Anterior cingulate cortex (tissue), 58 donors: ENCODE results near the gene STK39.

ENCODE experiments used
- DNase-seq, 58 donors: peaks; one replicate each; lab custom pipeline; 2025; lab: John Stamatoyannopoulos, UW

The STK39 gene

DNA sequence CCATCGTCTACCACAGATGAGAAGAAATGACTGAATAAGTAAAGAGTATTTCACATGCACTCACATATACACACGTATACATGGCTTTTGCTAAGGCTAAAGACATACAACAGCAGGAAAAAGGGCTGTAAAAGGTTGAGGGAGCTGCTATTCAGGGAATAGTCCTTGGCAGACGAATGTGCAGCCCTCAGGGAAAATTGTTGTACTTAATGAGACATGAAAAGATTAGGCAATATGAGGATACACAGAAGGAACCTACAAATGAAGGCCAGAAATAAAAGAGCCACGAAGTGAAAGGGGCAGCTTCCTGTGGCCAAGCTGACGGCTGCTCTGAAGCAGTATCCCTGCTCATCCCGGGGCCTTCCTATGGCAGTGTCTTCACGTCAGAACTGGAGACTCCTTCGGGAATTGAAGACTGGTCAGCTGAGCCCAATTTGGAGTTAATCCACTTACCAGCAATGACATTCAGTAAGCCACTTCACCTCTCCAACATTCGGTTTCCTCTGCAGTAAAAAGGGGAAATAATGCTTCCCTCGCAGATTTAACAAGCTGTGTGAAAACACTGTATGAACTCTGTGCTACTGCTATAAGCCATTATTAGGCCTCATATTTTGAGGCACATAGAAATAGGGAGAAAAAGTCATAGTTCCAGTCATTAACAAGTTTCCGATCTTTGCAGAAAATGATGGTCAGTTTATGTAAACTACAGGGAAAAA is 221.8 kb downstream of the STK39 start:
- no peak for DNase-seq

DNA sequence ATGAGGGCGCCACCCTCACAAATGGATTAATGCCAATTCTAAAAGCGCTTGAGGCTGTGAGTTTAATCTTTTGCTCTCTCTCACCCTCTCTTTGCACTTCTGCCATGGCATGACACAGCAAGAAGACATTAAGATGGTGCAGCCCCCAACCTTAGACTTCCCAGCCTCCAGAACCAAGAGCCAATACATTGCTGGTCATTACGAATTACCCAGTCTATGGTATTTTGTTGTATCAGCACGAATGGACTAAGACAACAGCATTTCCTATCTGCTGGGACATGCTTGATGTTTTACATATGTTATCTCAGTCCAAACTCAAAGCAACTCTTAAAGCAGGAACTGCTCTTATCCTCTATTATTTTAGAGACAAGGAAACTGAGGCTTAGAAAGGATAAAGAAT is 222.9 kb downstream of the STK39 start:
- no peak for DNase-seq

DNA sequence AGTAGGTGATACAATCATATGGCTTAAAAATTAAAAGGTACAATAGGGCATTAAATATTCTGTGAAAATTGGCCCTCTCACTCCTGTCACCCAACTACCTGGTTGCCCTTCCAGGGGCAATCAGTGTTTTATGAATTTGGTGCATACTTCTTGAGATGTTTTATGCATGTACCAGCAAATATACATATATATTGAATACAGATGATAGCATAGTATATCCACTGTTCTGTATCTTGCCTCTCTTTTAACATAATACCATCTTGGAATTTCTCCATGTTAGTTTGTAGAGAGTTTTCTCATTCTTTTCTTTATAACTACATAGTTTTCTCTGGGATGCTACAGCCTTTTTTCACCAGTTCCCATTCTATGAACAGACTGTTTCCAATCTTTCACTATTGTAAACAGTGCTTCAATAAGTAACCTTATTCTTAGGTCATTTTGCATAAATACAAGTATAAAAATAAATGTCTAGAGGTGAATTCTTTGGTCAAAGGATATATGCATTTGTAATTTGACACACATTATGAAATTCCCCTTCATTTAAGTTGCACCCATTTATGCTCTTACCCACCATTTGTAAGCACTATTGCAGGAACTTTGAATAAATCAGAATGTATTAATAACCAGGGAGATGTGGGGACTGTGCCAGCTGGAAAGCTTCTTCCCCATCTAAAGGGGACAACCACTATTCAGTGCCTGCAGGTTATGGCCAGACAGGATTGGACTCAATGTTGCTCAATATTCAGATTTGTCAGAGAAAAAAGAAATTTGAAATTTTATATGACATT is 225.4 kb downstream of the STK39 start:
- no peak for DNase-seq

DNA sequence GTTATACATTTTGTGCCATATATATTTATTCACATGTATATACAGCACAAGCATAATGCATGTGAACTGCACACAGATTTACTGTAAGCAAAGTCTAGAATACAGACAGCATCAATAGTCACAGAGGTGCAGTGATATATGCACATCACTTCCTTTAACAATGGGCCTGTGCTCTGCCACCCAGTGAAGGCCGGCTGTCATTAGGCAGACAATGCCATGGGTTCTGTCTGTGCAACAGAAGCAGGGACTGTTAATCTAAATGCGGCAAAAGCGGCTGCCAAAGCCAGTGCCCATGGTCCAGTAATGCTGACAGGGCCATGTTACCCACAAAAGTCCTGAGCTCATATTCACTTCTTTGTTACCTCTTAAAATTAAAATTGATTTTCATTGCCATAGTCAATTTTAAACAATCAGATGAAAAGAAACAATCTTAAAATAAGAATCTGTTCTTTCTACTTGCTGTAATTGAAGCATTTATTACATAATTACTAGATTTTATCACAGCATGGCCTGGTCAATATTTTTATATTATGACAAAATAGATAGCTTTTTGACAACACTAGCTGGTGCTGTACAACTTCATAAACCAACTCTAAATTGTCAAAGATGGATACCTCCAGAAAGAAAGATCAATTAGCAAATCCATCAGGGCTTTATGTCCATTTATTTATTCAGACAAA is 232.0 kb downstream of the STK39 start:
- DNase-seq, result peak in 28 of 58 donors; percentile 1 to 72 (median 28)

DNA sequence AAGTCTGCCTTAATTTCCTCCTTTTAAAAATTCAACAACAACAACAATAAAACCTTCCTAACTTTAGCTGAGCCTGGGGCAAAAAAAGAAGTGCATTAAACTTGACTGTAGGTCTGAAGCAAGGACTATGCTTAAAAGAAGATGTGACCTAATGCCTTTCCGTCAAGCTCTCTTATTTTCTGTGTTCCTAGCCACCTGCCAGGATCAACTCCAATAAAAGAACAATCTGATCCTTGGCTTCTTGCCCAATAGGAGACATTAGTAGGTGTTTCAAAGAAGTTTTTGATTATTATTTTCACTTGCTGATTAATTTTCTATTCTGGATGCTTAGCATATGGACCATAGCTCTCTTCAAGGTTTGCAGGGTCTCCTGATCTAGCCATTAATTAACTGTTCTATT is 237.5 kb downstream of the STK39 start:
- no peak for DNase-seq

DNA sequence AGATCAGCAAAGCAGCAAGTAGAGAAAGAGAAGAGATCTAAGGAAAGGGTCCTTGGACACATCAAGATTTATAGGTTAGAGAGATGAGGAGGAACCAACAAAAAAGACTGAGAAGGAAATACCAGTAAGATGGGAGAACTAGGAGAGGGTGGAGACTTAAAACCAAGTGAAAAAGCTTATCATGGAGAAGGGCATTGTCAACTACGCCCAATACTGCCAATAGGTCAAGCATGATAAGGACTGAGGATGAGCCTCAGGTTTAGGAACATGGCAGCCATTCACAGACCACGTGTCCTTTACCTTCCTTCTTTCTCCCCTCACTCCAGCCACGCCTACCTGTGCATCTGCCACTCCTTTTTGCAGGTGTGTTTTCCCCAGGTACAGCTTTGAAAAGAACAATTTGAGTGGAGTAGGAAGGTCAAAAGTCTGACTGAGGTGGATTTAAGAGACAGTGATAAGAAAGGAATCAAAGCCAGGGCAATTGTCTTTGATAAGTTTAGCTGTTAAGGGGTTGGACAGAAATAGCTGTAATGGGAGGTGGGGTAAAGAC is 238.7 kb downstream of the STK39 start:
- DNase-seq, result no peak

DNA sequence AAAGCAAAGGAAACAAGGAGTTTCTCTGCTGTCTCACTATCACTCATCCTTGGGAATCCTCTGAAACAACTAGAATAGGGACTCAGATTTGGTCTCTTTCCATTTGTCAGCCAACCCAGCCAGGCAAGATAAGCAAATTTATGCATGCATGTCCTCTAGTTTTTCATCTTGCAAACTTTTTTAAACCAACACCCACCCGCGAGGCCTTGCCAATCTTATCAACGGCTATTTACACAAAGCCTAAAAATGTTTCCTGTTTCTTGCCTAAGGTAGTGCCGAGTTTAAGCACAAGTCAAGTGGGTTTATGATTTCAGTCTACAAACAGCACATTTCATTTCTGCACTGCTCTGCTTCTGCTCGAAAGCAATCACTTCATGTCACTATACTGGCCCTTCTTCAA is 240.9 kb downstream of the STK39 start:
- peak in 1 of 58 donors; percentile 7 for DNase-seq

DNA sequence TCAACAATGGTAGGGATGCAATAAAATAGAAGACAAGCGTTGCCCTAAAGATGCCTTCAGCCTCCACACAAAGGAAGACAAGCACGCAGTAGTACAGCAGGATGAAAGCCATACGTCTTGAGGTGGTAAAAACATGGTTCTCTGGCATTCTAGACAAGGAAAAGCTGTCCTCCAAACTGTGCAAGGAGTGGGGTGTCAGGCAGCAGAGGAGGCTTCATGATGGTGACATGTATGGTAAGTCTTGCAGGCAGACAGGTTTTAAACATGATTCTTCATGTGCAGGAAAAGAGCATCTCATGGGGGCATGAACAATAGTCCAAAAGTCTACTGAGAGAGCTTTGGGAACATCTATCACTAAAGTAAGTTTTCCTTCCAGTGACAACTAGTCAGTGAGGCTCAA is 241.8 kb downstream of the STK39 start:
- DNase-seq, result no peak

DNA sequence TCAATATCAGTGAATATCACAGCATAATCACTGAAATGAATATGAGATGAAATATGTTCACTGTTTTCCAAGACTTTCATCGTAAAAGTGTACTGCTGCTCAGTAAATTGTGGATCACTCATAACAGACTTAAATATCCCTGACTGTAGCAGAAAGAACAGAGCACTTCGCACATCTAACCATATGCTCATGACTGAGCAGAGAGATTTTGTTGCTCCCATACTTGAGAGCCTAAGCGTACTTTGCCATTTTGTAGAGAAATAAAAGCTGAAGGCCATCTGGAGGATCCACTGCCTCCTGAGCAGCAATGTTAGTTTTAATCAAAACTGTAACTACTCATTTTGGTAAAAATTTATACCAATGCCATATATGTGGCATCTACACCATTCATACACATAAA is 243.5 kb downstream of the STK39 start:
- peak in 4 of 58 donors; percentile 6 to 18 (median 14) for DNase-seq

DNA sequence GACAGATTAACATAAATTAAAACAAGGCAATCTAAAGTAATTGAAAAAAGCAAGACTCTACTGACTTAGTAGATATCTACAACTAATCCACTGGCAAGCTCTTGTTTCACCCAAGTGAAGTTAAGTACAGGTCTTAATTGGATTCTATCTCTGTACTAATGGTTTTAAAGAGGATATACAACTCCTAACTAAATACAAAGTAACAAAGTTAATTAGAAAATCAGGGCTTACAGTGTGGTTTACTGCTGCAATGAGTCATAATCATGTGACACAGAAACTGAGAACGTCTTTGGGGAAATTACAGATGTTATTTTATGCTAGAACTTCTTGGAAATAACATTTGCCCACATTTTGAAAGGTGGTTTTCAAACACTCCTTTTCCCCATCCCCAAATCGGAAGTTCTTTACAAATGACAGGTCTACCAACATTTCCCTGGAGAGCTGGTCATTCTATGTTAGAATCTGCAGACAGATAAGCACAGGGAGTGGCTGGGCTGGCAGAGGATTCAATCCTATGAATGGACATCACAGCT is 245.3 kb downstream of the STK39 start:
- no peak for DNase-seq

DNA sequence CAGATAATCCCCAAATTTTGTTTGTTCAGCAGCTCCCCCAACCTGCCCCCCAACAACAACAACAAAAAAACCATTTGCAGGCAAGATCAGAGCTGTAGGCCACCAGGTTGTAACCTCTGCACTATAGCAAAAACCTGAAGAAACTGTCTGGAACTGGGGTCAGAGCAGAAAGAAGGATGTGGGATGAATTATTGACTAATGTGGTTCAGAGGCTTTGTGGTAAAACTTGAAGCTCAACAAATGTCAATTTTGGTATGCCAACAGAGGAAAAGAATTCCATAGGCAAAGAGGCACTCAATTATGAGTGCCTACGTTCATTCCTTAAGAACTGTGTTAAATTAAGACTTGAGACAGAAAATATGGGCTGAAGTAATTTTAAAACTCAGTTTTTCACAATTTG is 255.1 kb downstream of the STK39 start:
- DNase-seq, result no peak

DNA sequence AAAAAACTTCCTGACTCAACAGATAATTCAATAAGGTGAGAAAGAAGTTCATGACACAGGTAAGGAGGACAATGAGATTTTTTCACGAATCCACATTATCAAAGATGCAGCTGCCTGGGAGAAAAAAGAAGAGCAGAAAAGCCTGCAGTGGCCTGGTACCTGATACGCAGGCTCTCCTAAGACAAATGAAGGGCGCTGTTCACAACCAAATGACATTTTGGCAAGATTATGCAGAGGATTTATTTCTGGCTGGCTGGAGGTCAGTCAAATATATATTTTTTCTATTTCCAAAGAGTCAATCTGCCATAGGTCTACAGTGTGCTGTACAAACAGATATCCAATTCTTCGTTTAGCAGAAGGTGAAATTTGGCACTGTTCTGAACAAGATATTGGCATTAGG is 257.3 kb downstream of the STK39 start:
- DNase-seq, result no peak

DNA sequence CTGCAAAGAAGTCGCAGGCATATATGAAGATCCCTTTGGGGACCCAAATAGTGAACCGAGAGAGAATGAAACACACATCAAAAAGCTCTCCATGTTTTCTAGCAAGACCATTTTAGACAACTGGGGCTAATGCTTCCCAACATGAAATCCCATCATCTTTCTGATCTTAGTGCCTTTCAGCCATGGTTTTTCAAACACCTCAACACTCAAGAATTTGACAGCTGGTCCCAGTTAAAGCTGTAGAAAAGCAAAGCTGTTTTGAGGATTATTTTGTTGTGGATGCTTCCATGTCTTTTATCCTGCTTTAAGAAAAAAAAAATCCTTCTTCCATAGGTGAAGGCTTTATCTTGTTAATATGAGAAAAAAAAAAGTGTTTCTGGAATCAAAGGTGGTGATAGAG is 259.1 kb downstream of the STK39 start:
- DNase-seq, result no peak

DNA sequence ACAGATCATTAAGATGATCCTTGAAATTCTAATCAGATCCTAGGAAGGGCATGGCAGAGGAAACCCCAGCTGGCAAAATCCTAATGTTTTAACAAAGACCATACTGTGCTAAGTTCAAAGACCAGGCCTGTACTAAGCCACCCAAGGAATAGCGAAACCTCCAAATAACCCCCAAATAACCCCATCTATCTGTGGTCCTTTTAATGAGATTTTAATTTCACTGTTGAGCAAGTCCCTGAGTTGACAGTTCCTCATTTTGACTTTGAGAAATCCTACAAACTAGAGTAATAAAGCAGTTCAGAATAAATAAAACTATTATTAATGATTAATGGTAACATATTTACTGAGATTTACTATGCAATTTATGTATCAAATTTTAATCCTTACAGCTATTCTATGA is 259.8 kb downstream of the STK39 start:
- no peak for DNase-seq

DNA sequence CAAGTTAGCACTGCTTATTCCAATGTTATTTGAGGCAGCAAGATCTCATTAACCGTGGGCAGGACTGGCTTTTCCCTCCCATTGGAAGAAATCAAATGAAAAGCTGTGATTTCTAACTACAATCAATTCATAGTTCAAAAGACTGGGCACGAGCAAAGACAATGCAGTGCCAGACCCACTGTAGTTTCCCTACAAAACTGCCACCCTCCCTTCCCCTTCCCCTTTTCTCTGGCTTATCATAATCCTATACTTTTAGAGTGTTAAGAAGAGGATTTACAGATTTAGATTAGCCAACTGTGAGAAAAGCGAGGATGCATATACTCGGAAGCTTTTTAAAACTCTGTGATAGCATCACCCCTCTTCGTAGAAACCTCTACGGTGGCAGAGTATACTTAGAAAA is 260.4 kb downstream of the STK39 start:
- DNase-seq, result no peak

DNA sequence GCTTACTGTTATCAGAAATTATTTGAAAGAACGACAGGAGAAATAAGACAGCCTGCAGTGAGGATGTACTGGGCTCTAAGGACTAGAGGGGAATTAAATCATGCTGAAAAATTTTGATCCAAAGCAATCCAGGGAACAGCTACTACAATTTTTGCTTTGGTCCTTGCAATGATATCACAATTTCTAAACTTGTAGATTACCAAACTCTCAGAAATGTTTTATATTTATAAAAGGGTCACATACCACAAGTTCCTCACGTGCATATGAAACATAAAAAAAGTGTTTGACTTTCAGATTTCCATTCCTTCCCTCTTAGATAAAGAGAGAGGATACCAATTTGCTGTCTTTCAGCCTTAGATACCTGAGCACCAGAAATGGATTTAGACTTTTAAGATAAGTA is 261.2 kb downstream of the STK39 start:
- no peak for DNase-seq

DNA sequence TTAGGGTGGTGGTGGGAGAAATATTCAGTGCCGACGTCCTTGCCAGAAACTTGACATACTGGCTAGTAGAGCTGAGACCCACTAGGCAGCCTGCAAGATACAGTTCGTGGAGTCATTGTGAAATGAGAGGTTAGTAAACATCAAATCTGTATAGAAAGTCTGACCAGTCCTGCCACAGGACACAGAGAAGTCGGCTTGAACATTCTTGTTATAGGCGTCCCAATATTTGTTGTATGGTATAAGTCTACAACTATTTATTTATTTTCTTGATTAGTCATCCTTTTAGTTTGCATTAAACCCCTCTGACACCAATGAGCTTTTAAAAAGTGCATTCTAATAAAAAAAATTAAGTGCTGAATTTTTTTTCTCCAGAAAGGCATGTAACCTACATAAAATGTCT is 265.4 kb downstream of the STK39 start:
- no peak for DNase-seq

DNA sequence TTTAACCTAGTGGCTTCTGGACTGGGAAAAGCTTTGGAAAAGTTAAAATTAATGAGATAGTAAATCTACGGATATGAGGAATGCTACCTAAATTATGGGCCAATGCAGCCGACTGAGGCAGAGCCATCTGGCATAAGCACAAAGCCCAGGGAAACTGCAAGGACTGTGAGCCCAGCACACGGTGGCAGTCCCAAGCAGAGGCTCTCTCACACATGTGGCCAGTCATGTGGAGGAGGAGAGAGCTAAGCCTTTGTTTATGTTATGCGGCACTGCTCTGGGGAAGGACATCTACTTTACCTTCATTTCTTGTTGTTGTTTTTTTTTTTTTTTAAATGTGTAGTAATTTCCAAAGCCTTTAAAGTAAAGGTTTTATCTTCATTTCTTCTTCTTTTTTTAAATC is 267.0 kb downstream of the STK39 start:
- peak in 5 of 58 donors; percentile 3 to 10 (median 6) for DNase-seq

DNA sequence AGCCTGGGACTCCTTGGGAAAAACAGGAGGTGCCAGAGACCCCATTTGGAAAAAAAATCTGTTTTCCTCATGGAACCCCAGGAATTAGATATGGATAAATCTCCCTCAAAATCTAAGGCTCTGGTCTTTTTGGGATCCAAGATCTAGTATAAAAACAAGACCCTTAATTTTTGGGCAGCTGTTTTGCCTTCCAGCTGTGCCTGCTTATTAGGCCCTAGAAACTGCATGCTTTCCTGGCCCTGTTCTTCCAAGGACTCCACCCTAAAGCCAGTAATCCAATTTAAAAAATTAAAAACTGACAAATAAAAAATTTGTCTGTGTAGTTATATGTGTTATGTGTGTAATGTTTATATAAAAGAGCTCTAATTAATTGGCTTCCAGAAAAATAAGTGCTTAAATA is 274.6 kb downstream of the STK39 start:
- no peak for DNase-seq

DNA sequence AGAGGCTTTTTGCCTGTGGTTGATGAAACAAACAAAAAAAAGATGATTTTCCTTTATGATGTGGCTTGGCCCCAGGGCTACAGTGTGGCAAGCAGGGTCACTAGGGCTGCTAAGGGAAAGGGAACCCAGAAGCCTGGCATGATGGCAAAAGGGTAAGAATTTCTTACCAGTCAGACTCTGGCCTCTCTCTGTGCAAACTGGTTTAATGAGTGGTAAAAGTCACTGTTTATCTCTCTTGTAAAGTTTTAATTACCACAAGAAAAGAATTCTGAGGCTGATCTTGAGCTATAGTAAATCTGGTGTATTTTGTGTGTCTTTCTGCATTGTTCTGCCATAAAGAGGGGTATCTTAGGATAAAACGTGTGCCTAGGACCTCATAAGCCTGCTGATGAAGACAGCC is 275.4 kb downstream of the STK39 start:
- no peak for DNase-seq
